ENCODE measurements around the gene ADAMTS7. TPM values are rescaled to one million over a fixed set of nuclear protein-coding genes. Genes with fewer than 3 reads are reported as not detected.

ADAMTS7 gene
- total and polyA plus RNA-seq, 2 of the 13 experiments (the other 11 are each of a cell fraction or from before 2014, with no cell fraction given) = 0.09 to 0.12 TPM

GRCh38 chr15:78859971-78860719, 48.9 kb upstream of the ADAMTS7 start (continued):
- TF ChIP-seq, protein P1, sequence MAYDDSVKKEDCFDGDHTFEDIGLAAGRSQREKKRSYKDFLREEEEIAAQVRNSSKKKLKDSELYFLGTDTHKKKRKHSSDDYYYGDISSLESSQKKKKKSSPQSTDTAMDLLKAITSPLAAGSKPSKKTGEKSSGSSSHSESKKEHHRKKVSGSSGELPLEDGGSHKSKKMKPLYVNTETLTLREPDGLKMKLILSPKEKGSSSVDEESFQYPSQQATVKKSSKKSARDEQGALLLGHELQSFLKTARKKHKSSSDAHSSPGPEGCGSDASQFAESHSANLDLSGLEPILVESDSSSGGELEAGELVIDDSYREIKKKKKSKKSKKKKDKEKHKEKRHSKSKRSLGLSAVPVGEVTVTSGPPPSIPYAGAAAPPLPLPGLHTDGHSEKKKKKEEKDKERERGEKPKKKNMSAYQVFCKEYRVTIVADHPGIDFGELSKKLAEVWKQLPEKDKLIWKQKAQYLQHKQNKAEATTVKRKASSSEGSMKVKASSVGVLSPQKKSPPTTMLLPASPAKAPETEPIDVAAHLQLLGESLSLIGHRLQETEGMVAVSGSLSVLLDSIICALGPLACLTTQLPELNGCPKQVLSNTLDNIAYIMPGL (CRISPR knock-in tag; IDR thresholded peaks at IDR 0.05; ENCODE audit: borderline replicate concordance in 1 of 2, low read depth in 1 of 2) = peak; percentile 79 to 83; a peak in 3 of 4 replicates
- TF ChIP-seq ZNF7 (CRISPR knock-in tag; IDR thresholded peaks at IDR 0.05) = no peak
- no peak for TF ChIP-seq ZNF746 (CRISPR knock-in tag; IDR thresholded peaks at IDR 0.05)
- TF ChIP-seq, protein P2, sequence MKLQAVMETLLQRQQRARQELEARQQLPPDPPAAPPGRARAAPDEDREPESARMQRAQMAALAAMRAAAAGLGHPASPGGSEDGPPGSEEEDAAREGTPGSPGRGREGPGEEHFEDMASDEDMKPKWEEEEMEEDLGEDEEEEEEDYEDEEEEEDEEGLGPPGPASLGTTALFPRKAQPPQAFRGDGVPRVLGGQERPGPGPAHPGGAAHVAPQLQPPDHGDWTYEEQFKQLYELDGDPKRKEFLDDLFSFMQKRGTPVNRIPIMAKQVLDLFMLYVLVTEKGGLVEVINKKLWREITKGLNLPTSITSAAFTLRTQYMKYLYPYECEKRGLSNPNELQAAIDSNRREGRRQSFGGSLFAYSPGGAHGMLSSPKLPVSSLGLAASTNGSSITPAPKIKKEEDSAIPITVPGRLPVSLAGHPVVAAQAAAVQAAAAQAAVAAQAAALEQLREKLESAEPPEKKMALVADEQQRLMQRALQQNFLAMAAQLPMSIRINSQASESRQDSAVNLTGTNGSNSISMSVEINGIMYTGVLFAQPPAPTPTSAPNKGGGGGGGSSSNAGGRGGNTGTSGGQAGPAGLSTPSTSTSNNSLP (IDR thresholded peaks at IDR 0.05; ENCODE audit: low read depth, low read length) = peak; percentile 89
- TF ChIP-seq, protein P3, sequence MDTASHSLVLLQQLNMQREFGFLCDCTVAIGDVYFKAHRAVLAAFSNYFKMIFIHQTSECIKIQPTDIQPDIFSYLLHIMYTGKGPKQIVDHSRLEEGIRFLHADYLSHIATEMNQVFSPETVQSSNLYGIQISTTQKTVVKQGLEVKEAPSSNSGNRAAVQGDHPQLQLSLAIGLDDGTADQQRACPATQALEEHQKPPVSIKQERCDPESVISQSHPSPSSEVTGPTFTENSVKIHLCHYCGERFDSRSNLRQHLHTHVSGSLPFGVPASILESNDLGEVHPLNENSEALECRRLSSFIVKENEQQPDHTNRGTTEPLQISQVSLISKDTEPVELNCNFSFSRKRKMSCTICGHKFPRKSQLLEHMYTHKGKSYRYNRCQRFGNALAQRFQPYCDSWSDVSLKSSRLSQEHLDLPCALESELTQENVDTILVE (CRISPR knock-in tag; IDR thresholded peaks at IDR 0.05) = peak; percentile 79
- no peak for TF ChIP-seq NR2F6 (IDR thresholded peaks at IDR 0.05)
- no peak for TF ChIP-seq NR2F6 (CRISPR knock-in tag; IDR thresholded peaks at IDR 0.05)
- no peak for TF ChIP-seq ELK4 (CRISPR knock-in tag; IDR thresholded peaks at IDR 0.05; ENCODE audit: borderline replicate concordance)
- TF ChIP-seq, protein P4, sequence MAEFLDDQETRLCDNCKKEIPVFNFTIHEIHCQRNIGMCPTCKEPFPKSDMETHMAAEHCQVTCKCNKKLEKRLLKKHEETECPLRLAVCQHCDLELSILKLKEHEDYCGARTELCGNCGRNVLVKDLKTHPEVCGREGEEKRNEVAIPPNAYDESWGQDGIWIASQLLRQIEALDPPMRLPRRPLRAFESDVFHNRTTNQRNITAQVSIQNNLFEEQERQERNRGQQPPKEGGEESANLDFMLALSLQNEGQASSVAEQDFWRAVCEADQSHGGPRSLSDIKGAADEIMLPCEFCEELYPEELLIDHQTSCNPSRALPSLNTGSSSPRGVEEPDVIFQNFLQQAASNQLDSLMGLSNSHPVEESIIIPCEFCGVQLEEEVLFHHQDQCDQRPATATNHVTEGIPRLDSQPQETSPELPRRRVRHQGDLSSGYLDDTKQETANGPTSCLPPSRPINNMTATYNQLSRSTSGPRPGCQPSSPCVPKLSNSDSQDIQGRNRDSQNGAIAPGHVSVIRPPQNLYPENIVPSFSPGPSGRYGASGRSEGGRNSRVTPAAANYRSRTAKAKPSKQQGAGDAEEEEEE (CRISPR knock-in tag; IDR thresholded peaks at IDR 0.05; ENCODE audit: borderline replicate concordance) = no peak
- TF ChIP-seq CREB1 (IDR thresholded peaks at IDR 0.05) = no peak
- TF ChIP-seq CREB1 (CRISPR knock-in tag; IDR thresholded peaks at IDR 0.05) = peak; percentile 34; the same call in 1 of the 2 replicates
- peak; percentile 39; the same call in 1 of the 2 replicates for TF ChIP-seq KAT8 (CRISPR knock-in tag; IDR thresholded peaks at IDR 0.05)
- peak; percentile 69; the same call in 1 of the 2 replicates for TF ChIP-seq PITX1 (CRISPR knock-in tag; IDR thresholded peaks at IDR 0.05)
- TF ChIP-seq, protein P5, sequence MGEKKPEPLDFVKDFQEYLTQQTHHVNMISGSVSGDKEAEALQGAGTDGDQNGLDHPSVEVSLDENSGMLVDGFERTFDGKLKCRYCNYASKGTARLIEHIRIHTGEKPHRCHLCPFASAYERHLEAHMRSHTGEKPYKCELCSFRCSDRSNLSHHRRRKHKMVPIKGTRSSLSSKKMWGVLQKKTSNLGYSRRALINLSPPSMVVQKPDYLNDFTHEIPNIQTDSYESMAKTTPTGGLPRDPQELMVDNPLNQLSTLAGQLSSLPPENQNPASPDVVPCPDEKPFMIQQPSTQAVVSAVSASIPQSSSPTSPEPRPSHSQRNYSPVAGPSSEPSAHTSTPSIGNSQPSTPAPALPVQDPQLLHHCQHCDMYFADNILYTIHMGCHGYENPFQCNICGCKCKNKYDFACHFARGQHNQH (CRISPR knock-in tag; IDR thresholded peaks at IDR 0.05) = no peak
- TF ChIP-seq SATB2 (CRISPR knock-in tag; IDR thresholded peaks at IDR 0.05) = no peak
- no peak for TF ChIP-seq HIVEP1 (CRISPR knock-in tag; IDR thresholded peaks at IDR 0.05)
- no peak for TF ChIP-seq NBN (conservative IDR thresholded peaks at IDR 0.05)
